PFSK-1 (cell line): ENCODE measurements around the gene ATG2B.

Source experiments
- FOXP2 ChIP-seq: optimal IDR thresholded peaks from 2 replicates; pipeline ENCODE3; 2011; ENCODE audit warnings: borderline replicate concordance, control low read depth, inconsistent platforms; ENCODE audit not compliant: insufficient read depth; ENCODE audit errors: extremely low read length, extremely low read depth
- POLR2AphosphoS5 ChIP-seq: IDR thresholded peaks from 2 replicates; pipeline ENCODE4 v1.6.1; 2012; ENCODE audit warnings: low read depth, mild to moderate bottlenecking, control low read depth, low read length, moderate library complexity
- SIN3A ChIP-seq: IDR thresholded peaks from 2 replicates; pipeline ENCODE4 v1.6.1; 2012; ENCODE audit warnings: mild to moderate bottlenecking, low read length, moderate library complexity, borderline replicate concordance; ENCODE audit not compliant: insufficient read depth
- TAF1 ChIP-seq: IDR thresholded peaks from 2 replicates; pipeline ENCODE4 v1.6.1; 2012; ENCODE audit warnings: low read length, control low read depth, borderline replicate concordance; ENCODE audit not compliant: insufficient read depth
- TF ChIP-seq, protein P1 (sequence below), 2 experiments: IDR thresholded peaks; 2 replicates each; pipeline versions ENCODE4 v1.6.1 to v1.8.0; 2011 to 2012; ENCODE audit warnings: low read depth in 2 of 2, low read length in 2 of 2, control low read depth in 1 of 2, inconsistent platforms in 1 of 2, mild to moderate bottlenecking in 1 of 2, moderate library complexity in 1 of 2; ENCODE audit not compliant: insufficient read depth in 1 of 2

The ATG2B gene

DNA sequence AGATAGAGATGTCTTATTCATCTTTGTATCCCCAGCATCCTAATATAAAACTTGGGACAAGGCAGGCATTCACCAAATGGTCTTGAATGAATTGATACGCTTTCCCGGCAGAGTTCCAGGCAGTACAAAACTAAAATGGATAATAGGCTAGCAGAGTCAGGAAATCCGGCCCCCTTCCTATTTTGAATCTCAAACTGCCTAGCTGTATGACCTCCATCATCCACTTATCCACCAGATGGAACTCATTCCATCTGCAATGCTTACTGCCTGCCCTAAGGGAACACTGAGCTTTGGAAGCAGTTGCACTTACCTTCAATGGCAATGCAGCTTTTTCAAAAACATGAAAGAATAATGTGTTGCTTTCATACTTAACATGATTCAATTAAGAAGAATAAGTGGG lies 63.7 kb downstream of the ATG2B start:
- TF ChIP-seq TAF1, result no peak
- TF ChIP-seq SIN3A, result no peak
- no peak for TF ChIP-seq POLR2AphosphoS5
- no peak for TF ChIP-seq FOXP2
- TF ChIP-seq, protein P1, sequence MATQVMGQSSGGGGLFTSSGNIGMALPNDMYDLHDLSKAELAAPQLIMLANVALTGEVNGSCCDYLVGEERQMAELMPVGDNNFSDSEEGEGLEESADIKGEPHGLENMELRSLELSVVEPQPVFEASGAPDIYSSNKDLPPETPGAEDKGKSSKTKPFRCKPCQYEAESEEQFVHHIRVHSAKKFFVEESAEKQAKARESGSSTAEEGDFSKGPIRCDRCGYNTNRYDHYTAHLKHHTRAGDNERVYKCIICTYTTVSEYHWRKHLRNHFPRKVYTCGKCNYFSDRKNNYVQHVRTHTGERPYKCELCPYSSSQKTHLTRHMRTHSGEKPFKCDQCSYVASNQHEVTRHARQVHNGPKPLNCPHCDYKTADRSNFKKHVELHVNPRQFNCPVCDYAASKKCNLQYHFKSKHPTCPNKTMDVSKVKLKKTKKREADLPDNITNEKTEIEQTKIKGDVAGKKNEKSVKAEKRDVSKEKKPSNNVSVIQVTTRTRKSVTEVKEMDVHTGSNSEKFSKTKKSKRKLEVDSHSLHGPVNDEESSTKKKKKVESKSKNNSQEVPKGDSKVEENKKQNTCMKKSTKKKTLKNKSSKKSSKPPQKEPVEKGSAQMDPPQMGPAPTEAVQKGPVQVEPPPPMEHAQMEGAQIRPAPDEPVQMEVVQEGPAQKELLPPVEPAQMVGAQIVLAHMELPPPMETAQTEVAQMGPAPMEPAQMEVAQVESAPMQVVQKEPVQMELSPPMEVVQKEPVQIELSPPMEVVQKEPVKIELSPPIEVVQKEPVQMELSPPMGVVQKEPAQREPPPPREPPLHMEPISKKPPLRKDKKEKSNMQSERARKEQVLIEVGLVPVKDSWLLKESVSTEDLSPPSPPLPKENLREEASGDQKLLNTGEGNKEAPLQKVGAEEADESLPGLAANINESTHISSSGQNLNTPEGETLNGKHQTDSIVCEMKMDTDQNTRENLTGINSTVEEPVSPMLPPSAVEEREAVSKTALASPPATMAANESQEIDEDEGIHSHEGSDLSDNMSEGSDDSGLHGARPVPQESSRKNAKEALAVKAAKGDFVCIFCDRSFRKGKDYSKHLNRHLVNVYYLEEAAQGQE (IDR thresholded peaks at IDR 0.05; ENCODE audit: insufficient read depth in 1 of 2, low read depth in 2 of 2, low read length in 2 of 2), result no peak

DNA sequence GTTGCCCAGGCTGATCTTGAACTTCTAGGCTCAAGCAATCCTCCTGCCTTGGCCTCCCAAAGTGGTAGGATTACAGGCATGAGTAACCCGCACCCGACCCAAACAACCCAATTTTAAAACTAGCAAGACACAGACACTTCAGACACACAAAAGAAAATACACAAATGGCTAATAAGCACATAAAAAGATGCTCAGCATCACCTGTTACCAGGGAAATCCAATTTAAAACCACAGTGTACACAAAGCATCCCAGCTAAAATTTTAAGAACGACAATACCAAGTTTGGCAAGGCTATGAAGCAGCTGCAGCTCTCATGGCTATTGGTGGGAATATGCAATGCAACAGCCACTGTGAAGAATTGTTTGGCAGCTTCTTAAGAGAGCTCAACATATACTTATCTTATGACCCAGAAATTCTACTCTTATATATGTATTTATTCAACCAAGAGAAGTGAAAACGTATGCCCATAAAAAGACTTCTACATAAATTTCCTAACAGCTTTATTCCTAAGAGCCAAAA lies 65.1 kb downstream of the ATG2B start:
- no peak for TF ChIP-seq TAF1
- TF ChIP-seq, protein P1 (IDR thresholded peaks at IDR 0.05; ENCODE audit: insufficient read depth in 1 of 2, low read depth in 2 of 2, low read length in 2 of 2), result no peak
- TF ChIP-seq FOXP2, result no peak

- no peak for TF ChIP-seq SIN3A
These were observed 66.1 kb downstream of the ATG2B start for GRCh38 chr14:96297000-96297399.

DNA sequence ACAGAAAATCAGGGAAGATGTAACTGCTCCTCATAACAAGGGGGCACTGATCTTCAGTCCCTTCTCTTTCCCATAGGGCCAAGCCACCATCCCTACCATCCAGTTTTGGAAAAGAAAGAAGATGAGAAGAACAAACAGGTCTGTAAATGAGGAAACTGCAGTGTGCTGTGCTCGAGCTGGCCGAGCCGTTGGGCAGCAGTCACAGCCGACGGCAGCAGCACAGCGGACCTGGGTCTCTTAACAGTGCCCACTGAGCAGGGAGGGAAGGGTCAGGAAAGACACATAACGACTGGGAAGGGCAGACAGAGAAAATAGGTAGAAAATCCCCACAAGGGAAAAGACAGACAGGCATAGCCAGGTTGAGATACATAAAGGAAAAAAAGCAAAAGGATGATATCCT lies 68.9 kb downstream of the ATG2B start:
- TF ChIP-seq TAF1, result no peak
- TF ChIP-seq SIN3A, result no peak
- TF ChIP-seq, protein P1 (IDR thresholded peaks at IDR 0.05; ENCODE audit: insufficient read depth in 1 of 2, low read depth in 2 of 2, low read length in 2 of 2), result no peak
- TF ChIP-seq POLR2AphosphoS5, result no peak
- no peak for TF ChIP-seq FOXP2

DNA sequence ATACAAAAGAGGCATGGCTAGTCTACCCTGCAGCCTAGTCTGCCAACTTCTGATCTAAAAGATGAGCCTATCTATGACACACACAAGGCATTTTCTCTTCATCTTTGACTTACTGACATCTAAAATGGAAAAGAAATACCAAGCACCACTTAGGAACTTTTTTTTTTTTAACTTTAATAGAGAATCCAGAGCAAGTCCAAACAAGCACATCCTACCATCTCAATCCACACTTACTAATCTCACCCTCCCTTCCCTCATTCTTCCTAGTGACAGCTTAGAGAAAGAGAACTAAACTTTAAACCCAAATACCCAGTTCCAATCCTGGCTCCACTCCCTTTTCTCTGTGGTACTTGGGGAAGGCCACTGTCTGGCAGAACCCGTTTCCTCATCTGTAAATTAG lies 75.3 kb downstream of the ATG2B start:
- TF ChIP-seq SIN3A, result no peak
- TF ChIP-seq POLR2AphosphoS5, result no peak

GRCh38 chr14:96286251-96286650 lies 76.9 kb downstream of the ATG2B start:
- no peak for TF ChIP-seq POLR2AphosphoS5
- TF ChIP-seq TAF1, result no peak
- TF ChIP-seq SIN3A, result no peak
- TF ChIP-seq, protein P1 (IDR thresholded peaks at IDR 0.05; ENCODE audit: insufficient read depth in 1 of 2, low read depth in 2 of 2, low read length in 2 of 2), result no peak
- TF ChIP-seq FOXP2, result no peak
